HAP-1 (cell line): Measurements from ENCODE around the gene RAB31.
A peak's percentile ranks its signal among the peaks of the same experiment; 100 is the strongest.
"Not testable (repeated sequence)": the region's sequence is repeated elsewhere in the genome, so short reads cannot be mapped to it uniquely, and the experiment has no call there.

Experiments
- DNase-seq, 2 experiments: peaks; one replicate each; pipeline ENCODE4 v3.0.0-alpha.2; 2016 to 2020; ENCODE audit warnings: low spot score in 2 of 2
- H3K27me3 ChIP-seq: fragments of 250-450 bp; sonication (Bioruptor Pico); 2 replicates; pipeline ENCODE4 v1.5.1; 2020; ENCODE audit warnings: low read depth, mild to moderate bottlenecking, moderate library complexity
- H3K36me3 ChIP-seq: fragments of 250-450 bp; sonication (Bioruptor Pico); replicated peaks from 2 replicates; pipeline ENCODE4 v1.5.1; 2020; ENCODE audit warnings: mild to moderate bottlenecking
- H3K4me1 ChIP-seq: fragments of 250-450 bp; sonication (Bioruptor Pico); 2 replicates; pipeline ENCODE4 v1.5.1; 2020; ENCODE audit warnings: mild to moderate bottlenecking
- H3K4me3 ChIP-seq: fragments of 250-450 bp; sonication (Bioruptor Pico); 2 replicates; pipeline ENCODE4 v1.5.1; 2020; ENCODE audit warnings: mild to moderate bottlenecking, moderate library complexity
- H3K9me3 ChIP-seq: fragments of 250-450 bp; sonication (Bioruptor Pico); 2 replicates; pipeline ENCODE4 v1.5.1; 2020; ENCODE audit warnings: mild to moderate bottlenecking, moderate library complexity
- in situ Hi-C: fragments of 300-500 bp; cut with MboI; formaldehyde crosslinking; loops from 3 replicates; pipeline ENCODE4 v1.14.3; 2020; ENCODE audit warnings: low sequenced_read_pairs, inconsistent platforms, mixed read lengths

The RAB31 gene

GRCh38 chr18:9857479-9857998, 149.4 kb downstream of the RAB31 start:
- H3K27me3 ChIP-seq, in situ Hi-C loops, H3K4me3 ChIP-seq, H3K36me3 ChIP-seq, H3K9me3 ChIP-seq, DNase-seq, H3K4me1 ChIP-seq: not testable (repeated sequence)

GRCh38 chr18:9858642-9859041, 150.5 kb downstream of the RAB31 start:
- Histone ChIP-seq H3K4me3 (no peak overlapping the region), H3K9me3 (no peaks in the 10 kb centered on the region), H3K36me3 (no peaks in the 10 kb centered on the region), H3K27me3 (no peaks in the 10 kb centered on the region), H3K4me1 (no peaks in the 10 kb centered on the region)
- in situ Hi-C loops: no loop called here
- DNase-seq: no peak

- no peaks in the 10 kb centered on the region for H3K9me3 ChIP-seq
- DNase-seq: no peak
- H3K27me3 ChIP-seq: no peaks in the 10 kb centered on the region
- H3K4me3 ChIP-seq: no peak overlapping the region
- no peaks in the 10 kb centered on the region for H3K36me3 ChIP-seq
- in situ Hi-C loops: no loop called here
- H3K4me1 ChIP-seq: no peaks in the 10 kb centered on the region
Measured at GRCh38 chr18:9859232-9859631, 151.1 kb downstream of the RAB31 start.

- Histone ChIP-seq H3K36me3 (no peaks in the 10 kb centered on the region), H3K27me3 (no peaks in the 10 kb centered on the region), H3K9me3 (peaks cover 5% of the 10 kb centered on the region), H3K4me3 (no peak overlapping the region), H3K4me1 (no peaks in the 10 kb centered on the region)
- no peak for DNase-seq
- in situ Hi-C loops: no loop called here
Measured at GRCh38 chr18:9860682-9861081, 152.6 kb downstream of the RAB31 start.

- in situ Hi-C loops: no loop called here
- no peaks in the 10 kb centered on the region for H3K36me3 ChIP-seq
- no peak for DNase-seq
Measured at GRCh38 chr18:9861157-9861556, 153.1 kb downstream of the RAB31 start.

GRCh38 chr18:9861933-9862332, 153.8 kb downstream of the RAB31 start:
- Histone ChIP-seq H3K4me3 (no peak overlapping the region), H3K27me3 (no peaks in the 10 kb centered on the region), H3K9me3 (peaks cover 13% of the 10 kb centered on the region), H3K36me3 (no peaks in the 10 kb centered on the region), H3K4me1 (no peaks in the 10 kb centered on the region)
- DNase-seq: no peak
- in situ Hi-C loops: no loop called here

More at GRCh38 chr18:9861157-9861556, 153.1 kb downstream of the RAB31 start:
- Histone ChIP-seq H3K4me3 (no peak overlapping the region), H3K27me3 (no peaks in the 10 kb centered on the region), H3K9me3 (peaks cover 10% of the 10 kb centered on the region), H3K4me1 (no peaks in the 10 kb centered on the region)

GRCh38 chr18:9862686-9863085, 154.6 kb downstream of the RAB31 start:
- Histone ChIP-seq H3K4me1 (no peaks in the 10 kb centered on the region), H3K36me3 (no peaks in the 10 kb centered on the region), H3K4me3 (no peak overlapping the region), H3K9me3 (peaks cover 15% of the 10 kb centered on the region), H3K27me3 (no peaks in the 10 kb centered on the region)
- no peak for DNase-seq
- in situ Hi-C loops: no loop called here

GRCh38 chr18:9863282-9863681, 155.2 kb downstream of the RAB31 start:
- no peak for DNase-seq
- Histone ChIP-seq H3K4me1 (no peaks in the 10 kb centered on the region), H3K27me3 (no peaks in the 10 kb centered on the region), H3K36me3 (no peaks in the 10 kb centered on the region), H3K9me3 (peaks cover 15% of the 10 kb centered on the region), H3K4me3 (no peak overlapping the region)
- in situ Hi-C loops: no loop called here

- peaks cover 22% of the 10 kb centered on the region for H3K4me1 ChIP-seq
- H3K9me3 ChIP-seq: peaks cover 15% of the 10 kb centered on the region
- no peaks in the 10 kb centered on the region for H3K27me3 ChIP-seq
- in situ Hi-C loops: no loop called here
- H3K4me3 ChIP-seq: no peak overlapping the region
- no peak for DNase-seq
- no peaks in the 10 kb centered on the region for H3K36me3 ChIP-seq
Measured at GRCh38 chr18:9865764-9866490, 157.8 kb downstream of the RAB31 start.

GRCh38 chr18:9866627-9867026, 158.5 kb downstream of the RAB31 start:
- H3K4me1 ChIP-seq: peaks cover 22% of the 10 kb centered on the region
- in situ Hi-C loops: no loop called here

GRCh38 chr18:9867071-9867594, 159.0 kb downstream of the RAB31 start:
- Histone ChIP-seq H3K4me3 (no peak overlapping the region), H3K9me3 (peaks cover 15% of the 10 kb centered on the region), H3K36me3 (no peaks in the 10 kb centered on the region), H3K27me3 (no peaks in the 10 kb centered on the region), H3K4me1 (peaks cover 22% of the 10 kb centered on the region)
- no peak for DNase-seq
- in situ Hi-C loops: no loop called here

More at GRCh38 chr18:9866627-9867026, 158.5 kb downstream of the RAB31 start:
- no peak overlapping the region for H3K4me3 ChIP-seq
- no peak for DNase-seq
- no peaks in the 10 kb centered on the region for H3K27me3 ChIP-seq
- H3K9me3 ChIP-seq: peaks cover 15% of the 10 kb centered on the region
- no peaks in the 10 kb centered on the region for H3K36me3 ChIP-seq

GRCh38 chr18:9868857-9869714, 161.0 kb downstream of the RAB31 start:
- no peaks in the 10 kb centered on the region for H3K36me3 ChIP-seq
- peaks cover 22% of the 10 kb centered on the region for H3K4me1 ChIP-seq
- in situ Hi-C loops: no loop called here
- peak; percentile 24 to 54 for DNase-seq
- H3K27me3 ChIP-seq: no peaks in the 10 kb centered on the region
- peaks cover 15% of the 10 kb centered on the region for H3K9me3 ChIP-seq
- H3K4me3 ChIP-seq: no peak overlapping the region

- Histone ChIP-seq H3K4me1 (peaks cover 22% of the 10 kb centered on the region), H3K4me3 (no peak overlapping the region), H3K36me3 (no peaks in the 10 kb centered on the region), H3K9me3 (peaks cover 15% of the 10 kb centered on the region), H3K27me3 (no peaks in the 10 kb centered on the region)
- peak; percentile 17 to 42 for DNase-seq
- in situ Hi-C loops: no loop called here
Measured at GRCh38 chr18:9869715-9870430, 161.8 kb downstream of the RAB31 start.
